GM10248 (cell line): ENCODE data around the gene DMBX1.

Source experiments
- CTCF ChIA-PET: fragments of 300-600 bp; sonication (Branson Sonifier 250); formaldehyde crosslinking; extraction: SDS; loops from one replicate; lab custom pipeline; 2021; ENCODE audit warnings: antibody characterized with exemption; lab: Yijun Ruan, JAX
- POLR2A ChIA-PET: fragments of 350-650 bp; sonication (Branson Sonifier 250); formaldehyde crosslinking; extraction: SDS; loops from one replicate; lab custom pipeline; 2020; ENCODE audit warnings: antibody characterized with exemption; lab: Yijun Ruan, JAX
- DNase-seq: peaks from one replicate; pipeline ENCODE4 v3.0.0; 2012; ENCODE audit errors: extremely low spot score
- CTCF ChIP-seq: IDR thresholded peaks from 2 replicates; pipeline ENCODE4 v1.5.1; 2012; ENCODE audit warnings: mild to moderate bottlenecking, low read depth; ENCODE audit errors: extremely low read depth, missing control alignments, control extremely low read depth

DMBX1 gene

GRCh38 chr1:46519209-46519608 is 29.6 kb downstream of the DMBX1 start:
- no peak for DNase-seq
- ChIA-PET POLR2A (no interaction called here), CTCF (interaction anchor here (1.5 to 4.6 kb wide), 3 partner anchors 8 to 42 kb away, joined by 3 to 22 read pairs (median 14); no protein-coding TSS in a partner anchor)
- no peak for TF ChIP-seq CTCF

- ChIA-PET POLR2A (no interaction called here), CTCF (interaction anchor here (1.4 to 4.6 kb wide), 4 partner anchors 7 to 43 kb away, joined by 3 to 22 read pairs (median 8); no protein-coding TSS in a partner anchor)
- no peak for DNase-seq
Observed at GRCh38 chr1:46520063-46520911, 30.7 kb downstream of the DMBX1 start.

GRCh38 chr1:46521414-46521813 is 31.8 kb downstream of the DMBX1 start:
- ChIA-PET CTCF (interaction anchor here (0.6 to 4.6 kb wide), 6 partner anchors 12 to 75 kb away, joined by 3 to 22 read pairs (median 4); no protein-coding TSS in a partner anchor), POLR2A (no interaction called here)
- TF ChIP-seq CTCF: no peak
- DNase-seq: no peak

More at GRCh38 chr1:46520063-46520911, 30.7 kb downstream of the DMBX1 start:
- TF ChIP-seq CTCF: no peak

GRCh38 chr1:46522184-46522968 is 32.7 kb downstream of the DMBX1 start:
- TF ChIP-seq CTCF: no peak
- POLR2A ChIA-PET: no interaction called here
- DNase-seq: no peak
- CTCF ChIA-PET: interaction anchor here (0.7 to 4.6 kb wide), 8 partner anchors 11 to 80 kb away, joined by 3 to 22 read pairs (median 3); no protein-coding TSS in a partner anchor

- DNase-seq: no peak
- ChIA-PET POLR2A (no interaction called here), CTCF (interaction anchor here (0.7 to 4.6 kb wide), 7 partner anchors 10 to 81 kb away, joined by 3 to 22 read pairs (median 3); no protein-coding TSS in a partner anchor)
- no peak for TF ChIP-seq CTCF
Observed at GRCh38 chr1:46522969-46523320, 33.3 kb downstream of the DMBX1 start.
